PC-3 (cell line): ENCODE data around the gene GAS7.

Source experiments
- EZH2 ChIP-seq: fragments of 300-600 bp; sonication (generic); IDR thresholded peaks from one replicate; pipeline ENCODE4 v1.6.1; 2017; ENCODE audit warnings: antibody characterized with exemption, mild to moderate bottlenecking, low read length; ENCODE audit not compliant: unreplicated experiment
- TF ChIP-seq, protein P1 (sequence below): fragments of 300-600 bp; sonication (generic); conservative IDR thresholded peaks from 2 replicates; pipeline ENCODE4 v1.5.1; 2017; ENCODE audit warnings: antibody characterized with exemption, low read depth, mild to moderate bottlenecking, low read length

GRCh38 chr17:10062691-10063385 lies 135.6 kb downstream of the GAS7 start:
- no peak for TF ChIP-seq EZH2
- TF ChIP-seq, protein P1, sequence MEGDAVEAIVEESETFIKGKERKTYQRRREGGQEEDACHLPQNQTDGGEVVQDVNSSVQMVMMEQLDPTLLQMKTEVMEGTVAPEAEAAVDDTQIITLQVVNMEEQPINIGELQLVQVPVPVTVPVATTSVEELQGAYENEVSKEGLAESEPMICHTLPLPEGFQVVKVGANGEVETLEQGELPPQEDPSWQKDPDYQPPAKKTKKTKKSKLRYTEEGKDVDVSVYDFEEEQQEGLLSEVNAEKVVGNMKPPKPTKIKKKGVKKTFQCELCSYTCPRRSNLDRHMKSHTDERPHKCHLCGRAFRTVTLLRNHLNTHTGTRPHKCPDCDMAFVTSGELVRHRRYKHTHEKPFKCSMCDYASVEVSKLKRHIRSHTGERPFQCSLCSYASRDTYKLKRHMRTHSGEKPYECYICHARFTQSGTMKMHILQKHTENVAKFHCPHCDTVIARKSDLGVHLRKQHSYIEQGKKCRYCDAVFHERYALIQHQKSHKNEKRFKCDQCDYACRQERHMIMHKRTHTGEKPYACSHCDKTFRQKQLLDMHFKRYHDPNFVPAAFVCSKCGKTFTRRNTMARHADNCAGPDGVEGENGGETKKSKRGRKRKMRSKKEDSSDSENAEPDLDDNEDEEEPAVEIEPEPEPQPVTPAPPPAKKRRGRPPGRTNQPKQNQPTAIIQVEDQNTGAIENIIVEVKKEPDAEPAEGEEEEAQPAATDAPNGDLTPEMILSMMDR = no peak
